Middle frontal gyrus (tissue), 1 donor: ENCODE results near the gene MIDN.

Experiments
- DNase-seq: peaks from one replicate; pipeline ENCODE4 v3.0.0-alpha.2; 2015; ENCODE audit warnings: low spot score; ENCODE audit errors: extremely low spot score

The MIDN gene

GRCh38 chr19:1280636-1281568 is 32.5 kb downstream of the MIDN start:
- no peak for DNase-seq

GRCh38 chr19:1281569-1282287 is 33.3 kb downstream of the MIDN start:
- no peak for DNase-seq

GRCh38 chr19:1282588-1283206 is 34.3 kb downstream of the MIDN start:
- no peak for DNase-seq

- no peak for DNase-seq
These were observed 35.0 kb downstream of the MIDN start for GRCh38 chr19:1283207-1283916.

GRCh38 chr19:1283917-1284292 is 35.5 kb downstream of the MIDN start:
- DNase-seq: no peak

GRCh38 chr19:1284293-1284978 is 36.1 kb downstream of the MIDN start:
- no peak for DNase-seq

- no peak for DNase-seq
These were observed 36.8 kb downstream of the MIDN start for GRCh38 chr19:1284979-1285736.

GRCh38 chr19:1285737-1286360 is 37.5 kb downstream of the MIDN start, which contains the start of gene EFNA2:
EFNA2 (plus strand) TSS chr19:1285873; CDS start chr19:1286169, 296 bp downstream.
- no peak for DNase-seq

- no peak for DNase-seq
These were observed 38.3 kb downstream of the MIDN start for GRCh38 chr19:1286487-1287353.

GRCh38 chr19:1287354-1288225 is 39.2 kb downstream of the MIDN start:
- DNase-seq: no peak

- DNase-seq: no peak
These were observed 39.8 kb downstream of the MIDN start for GRCh38 chr19:1288226-1288612.

GRCh38 chr19:1288833-1289685 is 40.7 kb downstream of the MIDN start:
- DNase-seq: no peak

GRCh38 chr19:1289686-1290025 is 41.3 kb downstream of the MIDN start:
- DNase-seq: no peak

- DNase-seq: no peak
These were observed 41.9 kb downstream of the MIDN start for GRCh38 chr19:1290196-1290702.

- DNase-seq: no peak
These were observed 42.6 kb downstream of the MIDN start for GRCh38 chr19:1290703-1291651.
